AG09309 (cell line): ENCODE data around the gene GBP7.

Source experiments
- DNase-seq: peaks from one replicate; pipeline ENCODE4 v3.0.0-alpha.2; 2010; ENCODE audit warnings: low read depth
- H3K4me3 ChIP-seq: 2 replicates; pipeline ENCODE4 v1.5.1; 2011; ENCODE audit warnings: mild to moderate bottlenecking, low read depth, low read length, moderate library complexity; ENCODE audit not compliant: control insufficient read depth
- TF ChIP-seq, protein P1 (sequence below): IDR thresholded peaks from 2 replicates; pipeline ENCODE4 v1.5.1; 2011; ENCODE audit warnings: mild to moderate bottlenecking, low read depth, low read length, inconsistent platforms; ENCODE audit not compliant: insufficient read depth, control insufficient read depth; ENCODE audit errors: missing control alignments

GBP7 gene

DNA sequence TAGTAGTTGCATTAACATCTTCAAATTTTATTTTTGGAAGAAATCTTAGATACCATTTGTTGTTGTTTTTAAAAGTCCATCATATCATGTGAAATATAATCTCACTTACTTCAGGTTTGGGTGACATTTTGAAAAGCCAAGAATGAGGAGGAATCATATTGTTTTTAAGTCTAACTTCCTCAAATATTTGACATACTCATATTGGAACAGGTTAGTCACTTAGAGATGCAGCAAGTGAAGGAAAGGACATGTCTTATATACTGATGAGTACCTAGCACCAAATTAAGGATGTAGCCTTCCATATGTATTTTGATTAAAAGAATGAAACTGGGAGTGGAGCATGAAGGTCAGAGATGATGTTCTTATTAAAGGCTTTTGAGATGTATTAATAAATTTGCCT lies 73.8 kb downstream of the GBP7 start:
- TF ChIP-seq, protein P1, sequence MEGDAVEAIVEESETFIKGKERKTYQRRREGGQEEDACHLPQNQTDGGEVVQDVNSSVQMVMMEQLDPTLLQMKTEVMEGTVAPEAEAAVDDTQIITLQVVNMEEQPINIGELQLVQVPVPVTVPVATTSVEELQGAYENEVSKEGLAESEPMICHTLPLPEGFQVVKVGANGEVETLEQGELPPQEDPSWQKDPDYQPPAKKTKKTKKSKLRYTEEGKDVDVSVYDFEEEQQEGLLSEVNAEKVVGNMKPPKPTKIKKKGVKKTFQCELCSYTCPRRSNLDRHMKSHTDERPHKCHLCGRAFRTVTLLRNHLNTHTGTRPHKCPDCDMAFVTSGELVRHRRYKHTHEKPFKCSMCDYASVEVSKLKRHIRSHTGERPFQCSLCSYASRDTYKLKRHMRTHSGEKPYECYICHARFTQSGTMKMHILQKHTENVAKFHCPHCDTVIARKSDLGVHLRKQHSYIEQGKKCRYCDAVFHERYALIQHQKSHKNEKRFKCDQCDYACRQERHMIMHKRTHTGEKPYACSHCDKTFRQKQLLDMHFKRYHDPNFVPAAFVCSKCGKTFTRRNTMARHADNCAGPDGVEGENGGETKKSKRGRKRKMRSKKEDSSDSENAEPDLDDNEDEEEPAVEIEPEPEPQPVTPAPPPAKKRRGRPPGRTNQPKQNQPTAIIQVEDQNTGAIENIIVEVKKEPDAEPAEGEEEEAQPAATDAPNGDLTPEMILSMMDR = no peak
- no peak for DNase-seq
- H3K4me3 ChIP-seq = no peak overlapping the region

DNA sequence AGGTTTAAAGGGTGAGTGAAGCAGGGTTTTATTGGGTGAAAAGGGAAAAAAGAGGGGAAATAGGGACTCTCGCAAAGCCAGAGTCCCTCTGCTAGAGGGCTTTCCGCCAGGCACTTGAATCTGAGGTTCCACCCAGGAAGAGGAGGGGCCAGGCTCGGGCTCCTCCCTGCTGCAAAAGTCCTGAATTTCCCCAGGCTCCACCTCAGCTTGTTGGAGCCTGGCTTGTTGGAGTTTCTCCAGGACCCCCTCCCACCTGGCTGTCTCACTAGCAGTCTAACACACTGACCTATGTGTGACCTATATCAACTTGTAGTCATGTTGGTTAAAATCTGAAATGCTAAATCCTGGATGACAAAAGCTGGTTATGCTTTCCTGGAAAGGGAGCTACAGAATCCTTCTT lies 75.4 kb downstream of the GBP7 start:
- TF ChIP-seq, protein P1 = no peak
- no peak for DNase-seq

DNA sequence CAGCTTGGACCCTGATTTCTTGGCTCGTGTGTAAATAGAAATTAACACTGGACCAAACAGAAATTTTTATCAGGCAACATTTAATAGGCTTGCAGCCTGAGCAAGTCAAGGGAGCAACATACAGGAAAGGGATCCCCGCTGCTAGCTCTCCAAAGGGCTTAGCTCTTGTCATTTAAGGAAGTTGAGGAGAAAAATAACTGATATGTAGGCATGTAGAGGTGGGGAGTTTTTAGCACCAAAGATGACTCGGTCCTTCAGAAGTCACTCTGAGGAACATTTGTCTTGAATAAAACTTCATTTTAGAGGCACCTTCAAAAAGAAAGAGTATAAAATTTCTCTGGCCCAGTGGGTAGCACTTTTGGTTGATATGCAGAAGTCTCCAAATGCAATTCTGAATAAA lies 76.9 kb downstream of the GBP7 start:
- TF ChIP-seq, protein P1 = no peak
- DNase-seq = no peak
- H3K4me3 ChIP-seq = no peak overlapping the region

More for the DNA sequence above, 75.4 kb downstream of the GBP7 start:
- H3K4me3 ChIP-seq = no peak overlapping the region

DNA sequence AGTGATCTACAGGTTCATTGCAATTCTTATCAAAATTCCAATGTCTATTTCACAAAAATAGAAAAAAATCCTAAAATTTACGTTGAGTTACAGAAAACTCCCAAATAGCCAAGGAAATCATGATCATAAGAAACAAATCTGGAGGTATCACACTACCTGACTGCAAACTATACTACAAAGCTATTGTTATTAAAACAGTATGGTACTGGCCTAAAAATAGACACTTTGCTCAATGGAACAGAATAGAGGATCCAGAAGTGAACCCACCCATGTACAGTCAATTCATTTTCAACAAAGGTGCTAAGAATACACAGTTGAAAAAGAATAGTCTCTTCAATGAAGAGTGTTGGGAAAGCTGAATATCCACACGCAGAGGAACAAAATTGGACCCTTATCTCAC lies 80.1 kb downstream of the GBP7 start:
- TF ChIP-seq, protein P1 = no peak
- no peak for DNase-seq
- no peak overlapping the region for H3K4me3 ChIP-seq

DNA sequence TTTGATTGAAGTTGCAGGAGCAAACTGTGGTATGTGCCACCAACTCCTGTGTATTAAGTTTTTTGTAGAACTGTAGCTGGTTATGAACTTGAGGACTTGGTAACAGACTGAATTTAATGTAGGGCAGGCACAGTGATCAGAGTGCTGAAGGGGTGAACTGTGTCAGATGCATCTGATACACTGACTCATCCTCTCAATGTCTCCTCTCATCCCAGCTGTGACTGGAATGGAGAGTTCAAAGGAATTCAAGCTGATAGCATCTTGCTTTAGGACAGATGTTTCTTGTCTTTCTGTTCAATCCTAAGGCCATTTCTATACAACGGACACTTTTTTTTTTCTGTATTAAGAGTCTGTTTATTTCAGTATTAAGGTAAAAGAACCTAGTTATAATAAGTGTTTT lies 85.8 kb downstream of the GBP7 start:
- TF ChIP-seq, protein P1 = no peak
- DNase-seq = no peak
- no peak overlapping the region for H3K4me3 ChIP-seq

DNA sequence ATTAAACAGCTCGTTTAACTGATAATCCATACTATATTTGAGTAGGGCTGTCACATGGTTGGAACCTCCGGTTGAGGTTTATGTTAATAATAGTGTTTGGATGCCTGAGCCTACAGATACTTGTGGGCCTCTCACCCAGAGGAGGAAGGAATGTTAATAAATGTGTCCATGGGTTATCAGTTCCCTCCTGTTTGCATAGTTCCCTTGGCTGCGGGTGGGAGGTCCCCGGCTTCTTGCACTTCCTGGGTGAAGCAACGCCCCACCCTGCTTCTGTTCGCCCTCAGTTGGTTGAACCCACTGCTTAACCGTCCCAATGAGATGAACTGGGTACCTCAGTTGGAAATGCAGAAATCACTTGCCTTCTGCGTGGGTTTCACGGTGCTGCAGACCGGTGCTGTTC lies 87.2 kb downstream of the GBP7 start:
- TF ChIP-seq, protein P1 = no peak
- no peak for DNase-seq
- no peak overlapping the region for H3K4me3 ChIP-seq

DNA sequence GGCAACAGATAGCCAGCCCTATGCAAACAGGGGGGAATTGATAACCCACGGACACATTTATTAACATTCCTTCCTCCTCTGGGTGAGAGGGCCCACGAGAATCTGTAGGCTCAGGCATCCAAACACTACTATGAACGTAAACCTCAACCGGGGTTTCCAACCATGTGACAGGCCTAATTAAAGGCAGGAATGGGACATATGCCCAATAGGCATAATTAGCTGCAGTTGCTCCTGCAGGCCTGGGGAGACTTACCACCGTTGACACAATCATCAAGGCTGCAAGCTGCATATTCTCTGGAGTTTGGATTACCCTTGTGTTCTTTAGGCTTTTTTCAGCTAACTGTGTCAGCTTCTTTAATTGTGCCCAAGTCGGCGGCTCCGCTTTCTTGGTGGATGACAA lies 88.6 kb downstream of the GBP7 start:
- DNase-seq = no peak
- H3K4me3 ChIP-seq = no peak overlapping the region
- TF ChIP-seq, protein P1 = no peak
